GM21515 (cell line): ENCODE data around the gene LETM1.

Source experiments
- ATAC-seq: cut with Tn5 transposase; IDR thresholded peaks from one replicate; pipeline ENCODE4 v1.9.1; 2021; ENCODE audit not compliant: unreplicated experiment

The LETM1 gene

GRCh38 chr4:1856071-1856942 lies at the start of gene LETM1:
LETM1 (minus strand) TSS chr4:1856156; CDS start chr4:1855950, 206 bp downstream.
- ATAC-seq, result peak; percentile 87

- ATAC-seq, result no peak
Observed at GRCh38 chr4:1904042-1904441, 48.1 kb upstream of the LETM1 start.

- ATAC-seq, result no peak
Observed at GRCh38 chr4:1903035-1903434, 47.1 kb upstream of the LETM1 start.

- ATAC-seq, result no peak
Observed at GRCh38 chr4:1902243-1902642, 46.3 kb upstream of the LETM1 start.

GRCh38 chr4:1901127-1901526 lies 45.2 kb upstream of the LETM1 start:
- ATAC-seq, result no peak

- ATAC-seq, result no peak
Observed at GRCh38 chr4:1900624-1901023, 44.7 kb upstream of the LETM1 start.

GRCh38 chr4:1900087-1900433 lies 44.1 kb upstream of the LETM1 start:
- no peak for ATAC-seq

GRCh38 chr4:1899149-1900086 lies 43.5 kb upstream of the LETM1 start:
- peak; percentile 72 for ATAC-seq

- ATAC-seq, result no peak
Observed at GRCh38 chr4:1898681-1899080, 42.7 kb upstream of the LETM1 start.

GRCh38 chr4:1898007-1898406 lies 42.1 kb upstream of the LETM1 start:
- no peak for ATAC-seq

GRCh38 chr4:1896658-1896991 lies 40.7 kb upstream of the LETM1 start:
- ATAC-seq, result no peak

- ATAC-seq, result no peak
Observed at GRCh38 chr4:1895971-1896657, 40.2 kb upstream of the LETM1 start.

GRCh38 chr4:1890979-1891570 lies 35.1 kb upstream of the LETM1 start:
- no peak for ATAC-seq

GRCh38 chr4:1887052-1887451 lies 31.1 kb upstream of the LETM1 start:
- ATAC-seq, result no peak

- no peak for ATAC-seq
Observed at GRCh38 chr4:1885414-1885813, 29.5 kb upstream of the LETM1 start.

- ATAC-seq, result no peak
Observed at GRCh38 chr4:1883583-1883982, 27.6 kb upstream of the LETM1 start.

GRCh38 chr4:1882850-1883271 lies 26.9 kb upstream of the LETM1 start:
- ATAC-seq, result no peak

- ATAC-seq, result no peak
Observed at GRCh38 chr4:1880332-1880731, 24.4 kb upstream of the LETM1 start.

GRCh38 chr4:1879485-1879884 lies 23.5 kb upstream of the LETM1 start:
- ATAC-seq, result no peak

GRCh38 chr4:1874201-1874600 lies 18.2 kb upstream of the LETM1 start:
- ATAC-seq, result no peak

GRCh38 chr4:1873776-1874175 lies 17.8 kb upstream of the LETM1 start:
- ATAC-seq, result no peak
